Stimulated activated naive CD4-positive, alpha-beta T cell treated with Interleukin-2 at 50 U/mL for 16 hours (primary cell): Measurements from ENCODE around the gene METTL3.

Experiments used
- DNase-seq: peaks from one replicate; lab custom pipeline; 2025; lab: John Stamatoyannopoulos, UW

METTL3 gene

GRCh38 chr14:21476523-21476924, 34.6 kb downstream of the METTL3 start:
- peak; percentile 89 for DNase-seq

DNA sequence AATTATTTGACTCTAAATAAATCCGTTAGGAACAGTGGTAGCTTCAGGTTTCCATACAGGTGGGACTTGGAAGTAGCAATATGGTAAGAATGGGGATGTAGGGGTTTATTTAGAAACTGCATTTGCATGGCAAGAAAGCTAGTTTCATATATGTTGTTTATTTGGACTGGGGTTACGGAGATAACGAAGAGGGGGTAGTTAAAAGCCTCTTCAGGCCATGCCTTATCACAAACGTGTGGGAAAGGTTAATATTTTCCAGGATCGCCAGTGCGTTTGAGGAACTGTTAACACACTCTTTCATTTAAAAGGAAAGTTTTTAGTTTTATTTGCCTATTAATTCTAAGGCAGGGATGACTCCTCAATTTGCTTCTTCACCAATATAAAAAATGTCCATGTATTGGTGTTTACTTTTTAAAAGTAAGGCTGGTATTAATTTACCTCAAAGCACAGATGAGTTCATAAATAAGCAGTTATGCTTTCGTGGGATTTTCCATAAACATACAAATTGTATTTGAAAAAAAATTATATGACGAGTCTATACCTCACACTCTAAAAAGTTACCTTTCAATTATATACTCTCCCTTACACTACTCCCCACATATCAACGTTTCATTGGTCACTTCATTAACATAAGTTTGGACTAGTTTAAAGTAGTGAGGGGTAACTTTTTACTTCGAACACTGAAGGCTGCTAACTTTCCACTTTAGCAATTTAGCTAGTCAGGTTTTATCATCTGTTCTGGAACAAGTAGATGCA, 35.2 kb downstream of the METTL3 start:
- DNase-seq, result no peak

DNA sequence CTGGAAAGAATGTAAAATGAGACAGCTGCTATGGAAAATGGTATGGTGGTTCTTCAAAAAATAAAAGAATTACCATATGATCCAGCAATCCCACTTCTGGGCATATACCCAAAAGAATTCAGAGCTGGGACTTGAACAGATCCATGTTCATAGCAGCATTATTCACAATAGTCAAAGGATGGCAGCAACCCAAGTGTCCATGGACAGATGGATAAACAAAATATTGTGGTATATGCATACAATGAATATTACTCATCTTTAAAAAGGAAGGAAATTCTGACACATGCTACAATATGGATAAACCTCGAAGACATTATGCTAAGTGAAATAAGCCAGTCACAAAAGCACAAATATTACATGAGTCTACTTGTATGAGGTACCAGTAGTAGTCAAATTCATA, 43.5 kb downstream of the METTL3 start:
- DNase-seq, result no peak

GRCh38 chr14:21455912-21456667, 55.0 kb downstream of the METTL3 start, which contains the start of gene CHD8:
Gene CHD8, minus strand, starts transcription at chr14:21456123. Its CDS starts 24,480 bp downstream, at chr14:21431643.
- peak; percentile 99 for DNase-seq

DNA sequence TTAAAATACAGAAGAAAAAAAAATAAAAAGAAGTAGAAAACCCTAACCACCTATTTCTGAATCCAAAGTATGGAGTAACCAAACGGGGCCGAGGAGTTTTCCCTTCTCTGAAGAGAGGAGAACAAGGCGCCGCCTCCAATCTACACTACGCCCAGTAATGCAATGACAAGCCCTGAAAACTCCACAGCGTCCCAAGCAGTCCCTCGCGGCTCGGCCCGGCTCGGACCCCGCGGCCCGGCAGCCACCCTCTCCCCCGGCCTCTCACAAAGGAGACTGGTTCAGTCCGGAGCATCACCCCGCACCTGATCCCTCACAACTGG, 55.6 kb downstream of the METTL3 start:
- DNase-seq, result no peak

GRCh38 chr14:21454843-21455544, 56.1 kb downstream of the METTL3 start:
- DNase-seq, result peak; percentile 11

DNA sequence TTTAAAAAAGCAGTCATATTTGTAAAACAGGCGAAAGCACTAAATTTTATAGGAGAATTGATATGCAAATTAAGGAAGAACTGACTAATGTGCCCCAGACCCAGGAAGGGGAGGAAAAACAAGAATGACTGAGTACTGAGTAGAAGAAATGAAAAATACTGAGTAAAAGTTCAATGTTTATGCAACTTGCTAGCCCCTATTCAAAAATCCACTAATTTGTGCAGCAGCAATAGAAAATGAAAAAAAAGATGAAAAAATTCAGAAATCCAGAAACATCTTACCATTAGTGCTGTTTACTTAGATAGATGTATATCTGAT, 61.3 kb downstream of the METTL3 start:
- DNase-seq, result no peak
